Measurements from ENCODE around the gene MRFAP1.
"Not testable (repeated sequence)": the region's sequence is repeated elsewhere in the genome, so short reads cannot be mapped to it uniquely, and the experiment has no call there.

MRFAP1 gene

DNA sequence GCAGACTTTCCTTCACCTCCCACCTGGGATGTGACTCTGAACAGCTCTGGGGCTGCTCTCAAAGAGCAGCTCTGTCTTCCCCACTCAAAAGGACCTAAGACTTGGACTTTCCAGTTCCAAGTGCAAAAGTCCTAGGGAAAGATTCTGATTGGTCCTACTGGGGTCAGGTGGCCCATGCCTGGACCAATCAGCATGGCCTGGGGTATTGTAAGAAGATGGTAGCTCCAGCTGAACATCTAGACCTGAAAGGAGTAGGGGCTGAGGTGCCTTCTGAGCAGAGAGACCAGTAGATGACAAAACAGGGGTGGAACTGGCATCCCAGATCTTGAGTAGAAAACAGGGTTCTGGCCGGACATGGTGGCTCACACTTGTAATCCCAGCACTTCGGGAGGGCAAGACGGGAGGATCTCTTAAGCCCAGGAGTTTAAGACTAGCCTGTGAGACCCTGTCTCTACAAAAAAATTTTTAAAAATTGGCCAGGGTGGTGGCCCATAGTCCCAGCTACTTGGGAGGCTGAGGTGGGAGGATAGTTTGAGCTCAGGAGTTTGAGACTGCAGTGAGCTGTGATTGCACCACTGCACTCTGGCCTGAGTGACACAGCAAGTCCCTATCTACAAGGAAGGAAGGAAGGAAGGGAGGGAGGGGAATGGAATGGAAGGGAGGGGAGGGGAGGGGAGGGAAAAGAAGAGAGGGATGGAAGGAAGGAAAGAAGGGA lies 27.4 kb upstream of the MRFAP1 start:
- DNase-seq = no peak

- no peak for DNase-seq
Measured at GRCh38 chr4:6613676-6614651, 26.5 kb upstream of the MRFAP1 start.

DNA sequence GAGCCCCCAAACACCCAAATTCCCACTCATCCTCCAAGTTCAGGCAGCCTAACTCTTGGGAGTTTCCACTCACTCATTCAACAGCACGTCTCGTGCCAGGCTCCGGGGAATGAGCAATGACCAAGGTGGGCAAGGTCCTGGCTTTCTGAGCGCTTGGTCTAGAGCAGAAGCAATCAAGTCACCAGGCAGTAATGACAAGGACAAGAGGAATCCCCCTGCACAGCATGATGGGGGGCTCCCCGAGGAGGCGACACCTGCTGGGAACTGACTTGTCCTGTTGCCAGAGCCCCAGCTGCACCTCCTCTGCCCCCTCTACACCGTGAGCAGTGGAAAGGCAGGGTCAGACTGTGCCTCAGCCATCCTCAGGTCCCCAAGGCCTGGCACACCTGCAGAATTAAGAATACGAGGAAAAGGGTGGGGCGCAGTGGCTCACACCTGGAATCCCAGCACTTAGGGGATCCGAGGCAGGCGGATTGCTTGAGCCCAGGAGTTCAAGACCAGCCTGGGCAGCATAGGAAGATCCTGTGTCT lies 25.7 kb upstream of the MRFAP1 start:
- no peak for DNase-seq

DNA sequence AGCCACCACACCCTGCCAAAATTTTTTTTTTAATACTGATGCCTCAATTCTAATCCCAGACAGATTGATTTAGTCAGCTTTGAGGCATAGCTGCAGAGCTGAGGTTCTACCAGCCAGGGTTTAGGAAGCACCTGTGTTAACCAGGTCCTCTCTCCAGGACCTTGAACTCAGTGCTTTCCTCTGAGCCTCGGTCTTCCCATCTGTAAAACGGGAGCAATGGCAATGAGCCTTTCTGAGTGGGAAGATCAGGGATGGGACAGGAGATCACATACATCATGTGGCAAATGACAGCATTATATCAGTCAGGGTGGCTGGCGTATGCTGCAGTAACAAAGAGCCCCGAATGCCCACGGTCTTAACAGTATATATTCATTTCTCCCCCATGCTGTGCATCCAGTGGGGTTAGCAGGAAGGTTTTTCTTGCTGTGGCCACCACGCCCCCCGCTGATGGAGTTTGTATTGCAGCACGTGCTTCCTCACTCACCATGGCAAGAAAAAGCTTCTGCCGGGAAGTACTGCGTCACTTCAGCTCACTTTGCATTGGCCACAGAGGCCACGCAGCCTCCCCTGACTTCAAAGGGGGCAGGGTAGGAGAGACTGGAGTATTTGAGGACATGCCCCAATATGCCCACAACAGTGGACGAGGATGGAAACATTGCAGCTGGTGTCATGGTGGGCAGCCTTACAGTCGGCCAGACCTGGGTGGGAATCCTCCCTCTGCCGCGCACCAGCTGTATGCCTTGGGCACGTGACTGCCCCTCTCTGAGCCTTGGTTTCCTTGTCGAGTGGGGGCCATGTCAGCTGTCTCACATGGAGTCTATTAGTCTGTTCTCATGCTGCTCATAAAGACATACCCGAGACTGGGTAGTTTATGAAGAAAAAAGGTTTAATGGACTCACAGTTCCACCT lies 24.1 kb upstream of the MRFAP1 start:
- no peak for DNase-seq

DNA sequence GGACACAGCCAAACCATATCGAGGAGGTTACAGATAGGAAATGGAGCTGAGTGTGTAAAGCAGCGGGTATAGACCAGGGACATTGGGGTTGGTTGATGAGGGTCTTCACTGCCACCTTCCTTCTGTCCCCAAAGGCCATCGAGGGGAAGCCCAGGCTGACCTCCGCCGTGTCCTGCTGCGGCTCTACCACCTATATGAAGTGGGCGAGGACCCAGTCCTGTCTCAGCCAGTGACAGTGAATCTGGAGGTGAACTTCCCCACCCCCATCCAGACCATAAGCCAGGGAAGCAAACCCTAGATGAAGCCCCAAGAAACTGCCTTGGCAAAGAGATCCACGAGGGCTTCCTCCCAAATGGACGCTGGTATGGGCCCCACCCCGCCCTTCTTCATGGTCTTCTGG lies 23.2 kb upstream of the MRFAP1 start:
- no peak for DNase-seq

GRCh38 chr4:6618386-6619115 lies 21.9 kb upstream of the MRFAP1 start:
- no peak for DNase-seq

GRCh38 chr4:6619116-6619465 lies 21.4 kb upstream of the MRFAP1 start:
- no peak for DNase-seq

- DNase-seq = no peak
Measured at GRCh38 chr4:6619466-6620255, 20.8 kb upstream of the MRFAP1 start.

- DNase-seq = no peak
Measured at GRCh38 chr4:6620296-6620695, 20.2 kb upstream of the MRFAP1 start.

DNA sequence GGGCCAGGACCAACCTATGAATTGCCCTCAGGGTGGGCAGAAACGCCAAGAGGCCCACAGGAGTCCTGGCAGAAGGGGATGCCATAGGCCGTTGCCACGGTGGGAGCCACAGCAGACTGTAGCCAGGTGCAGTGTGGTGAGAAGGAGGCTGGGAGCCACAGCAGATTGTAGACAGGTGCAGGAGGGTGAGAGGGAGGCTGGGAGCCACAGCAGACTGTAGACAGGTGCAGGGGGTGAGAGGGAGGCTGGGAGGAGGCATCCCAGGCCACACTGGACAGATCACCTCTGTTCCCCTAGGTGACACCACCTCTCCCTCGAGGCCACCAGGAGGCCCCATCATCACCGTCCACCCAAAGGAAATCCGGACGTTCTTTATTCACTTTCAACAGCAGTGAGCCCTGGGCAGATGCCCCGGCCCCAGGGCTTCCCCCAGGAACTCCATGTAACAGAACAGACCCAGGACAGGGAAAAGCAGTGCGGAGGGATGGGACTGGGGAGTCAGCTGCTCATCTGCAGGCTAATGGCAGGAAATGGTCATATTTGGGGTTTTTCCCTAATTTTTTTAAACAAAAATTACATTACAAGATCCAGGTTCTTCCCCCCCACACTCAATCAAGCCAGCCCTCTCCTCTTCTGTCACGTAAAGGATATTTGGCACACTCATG lies 19.5 kb upstream of the MRFAP1 start:
- DNase-seq = no peak

- DNase-seq = no peak
Measured at GRCh38 chr4:6621556-6621927, 18.9 kb upstream of the MRFAP1 start.

DNA sequence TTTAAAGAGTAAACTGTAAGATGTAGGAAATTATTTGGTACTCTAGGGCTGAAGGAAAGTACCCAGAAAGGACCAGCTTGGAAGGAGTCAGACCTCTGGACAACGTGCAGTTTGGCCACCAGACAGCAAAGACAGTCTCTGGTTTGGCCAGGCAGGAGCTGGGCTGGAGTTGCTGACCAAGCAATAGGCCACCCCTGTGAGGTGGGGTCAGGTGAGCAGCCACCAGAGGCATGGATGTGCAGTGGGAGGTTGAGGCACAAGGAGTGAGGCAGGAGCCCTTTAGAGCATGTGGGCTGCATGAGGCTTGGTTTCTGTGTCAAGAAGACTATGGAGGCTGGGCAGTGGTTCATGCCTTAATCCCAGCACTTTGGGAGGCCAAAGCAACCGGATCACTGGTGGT lies 17.7 kb upstream of the MRFAP1 start:
- DNase-seq = no peak

- DNase-seq = no peak
Measured at GRCh38 chr4:6625256-6625655, 15.2 kb upstream of the MRFAP1 start.

- DNase-seq = no peak
Measured at GRCh38 chr4:6626066-6626465, 14.4 kb upstream of the MRFAP1 start.

DNA sequence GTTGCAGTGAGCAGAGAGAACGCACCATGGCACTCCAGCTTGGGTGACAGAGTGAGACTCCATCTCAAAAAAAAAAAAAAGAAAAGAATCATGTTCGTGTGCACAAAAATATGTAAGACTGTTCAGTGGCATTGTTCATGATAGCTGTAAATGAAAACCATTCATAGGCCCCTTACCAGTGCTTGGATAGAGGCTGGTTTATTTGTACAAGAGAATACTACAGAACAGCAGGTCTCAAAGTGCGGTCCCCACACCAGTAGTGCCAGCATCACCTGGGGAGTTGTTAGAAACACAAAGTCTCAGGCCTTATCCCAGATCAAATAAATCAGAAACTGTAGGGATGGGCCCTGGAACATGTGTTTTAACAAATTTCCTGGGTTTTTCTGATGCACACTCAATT lies 12.7 kb upstream of the MRFAP1 start:
- DNase-seq = no peak

- not testable (repeated sequence) for DNase-seq
Measured at GRCh38 chr4:6628484-6628883, 12.0 kb upstream of the MRFAP1 start.

DNA sequence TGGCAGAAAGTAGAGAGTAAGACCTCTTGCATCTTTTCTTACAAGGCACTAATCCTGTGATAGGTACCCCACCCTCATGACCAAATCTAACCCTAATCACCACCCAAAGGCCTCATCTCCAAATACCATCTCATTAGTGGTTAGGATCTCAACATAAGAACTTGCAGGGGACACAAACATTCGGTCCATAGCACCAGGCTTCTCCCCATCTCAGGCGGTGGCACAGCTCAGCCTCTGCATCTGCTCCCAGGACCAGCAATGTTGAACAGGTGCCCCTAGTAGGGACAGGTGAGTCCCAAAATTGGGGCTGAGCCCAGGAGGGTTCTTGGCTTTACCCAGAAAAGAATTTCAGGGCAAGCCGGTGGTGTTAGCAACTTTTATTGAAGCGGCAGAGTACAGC lies 8.4 kb upstream of the MRFAP1 start:
- no peak for DNase-seq

- peak; percentile 82 to 91 for DNase-seq
Measured at GRCh38 chr4:6633091-6633906, 7.2 kb upstream of the MRFAP1 start.

GRCh38 chr4:6634746-6635145 lies 5.7 kb upstream of the MRFAP1 start:
- DNase-seq = no peak

- no peak for DNase-seq
Measured at GRCh38 chr4:6639137-6639680, 1.3 kb upstream of the MRFAP1 start.
